ENCODE measurements around the gene ARGLU1. TPM values are rescaled to one million over a fixed set of nuclear protein-coding genes. Genes with fewer than 3 reads are reported as not detected.

Gene ARGLU1
- polyA plus RNA-seq, 3 donors = 22.4 to 168 (median 27.2) TPM

- Histone ChIP-seq H3K27me3 (ENCODE audit: control insufficient read depth in 2 of 2, insufficient read depth in 2 of 2, low read length in 2 of 2) (peaks cover 5% of the 10 kb centered on the region in 2 donors), H3K27ac (ENCODE audit: low read depth in 1 of 2, low read length in 2 of 2) (no peak overlapping the region), H2AFZ (ENCODE audit: insufficient read depth, low read depth, low read length, poor library complexity, severe bottlenecking) (no peak overlapping the region), H3K9me3 (replicated peaks in 1 of 2; ENCODE audit: control insufficient read depth in 1 of 2, insufficient read depth in 1 of 2, low read length in 2 of 2) (no peaks in the 10 kb centered on the region), H4K20me1 (ENCODE audit: insufficient read depth, low read length) (no peaks in the 10 kb centered on the region), H3K79me2 (ENCODE audit: insufficient read depth, low read length) (no peaks in the 10 kb centered on the region), H3K4me2 (replicated peaks; ENCODE audit: extremely low read depth, low read length, poor library complexity, severe bottlenecking) (no peak overlapping the region), H3K4me3 (replicated peaks in 1 of 3; ENCODE audit: low read depth in 2 of 3, low read length in 3 of 3) (no peak overlapping the region), H3K4me1 (ENCODE audit: control insufficient read depth in 1 of 2, insufficient read depth in 2 of 2, low read length in 2 of 2) (no peaks in the 10 kb centered on the region), H3K9ac (ENCODE audit: insufficient read depth, low read length, poor library complexity, severe bottlenecking) (no peak overlapping the region), H3K36me3 (replicated peaks in 1 of 2; ENCODE audit: control insufficient read depth in 1 of 2, insufficient read depth in 2 of 2, low read length in 2 of 2) (no peaks in the 10 kb centered on the region)
- intact Hi-C loops (cut with micrococcal nuclease) = no loop called here
- no peak for DNase-seq
- no peaks in the 10 kb centered on the region for H3K4me1 Mint-ChIP-seq
- H3K27me3 Mint-ChIP-seq (ENCODE audit: low read depth in 3 of 3) = peaks cover 7 to 16% (median 9%) of the 10 kb centered on the region in 3 donors
- H3K4me3 Mint-ChIP-seq = no peak overlapping the region
- H3K27ac Mint-ChIP-seq = no peak overlapping the region
- TF ChIP-seq CTCF (IDR thresholded peaks at IDR 0.05) = no peak
- 67% methylated on average over 1 of the region's 4 CpGs for WGBS (ENCODE audit: insufficient coverage)
- H3K36me3 Mint-ChIP-seq = no peaks in the 10 kb centered on the region
- H3K9me3 Mint-ChIP-seq = no peaks in the 10 kb centered on the region
Measured at GRCh38 chr13:106517109-106517847, 50.7 kb downstream of the ARGLU1 start.

- no peaks in the 10 kb centered on the region for H3K36me3 Mint-ChIP-seq
- Histone ChIP-seq H3K9ac (ENCODE audit: insufficient read depth, low read length, poor library complexity, severe bottlenecking) (no peak overlapping the region), H3K79me2 (ENCODE audit: insufficient read depth, low read length) (no peaks in the 10 kb centered on the region), H3K4me2 (replicated peaks; ENCODE audit: extremely low read depth, low read length, poor library complexity, severe bottlenecking) (no peak overlapping the region), H3K27ac (ENCODE audit: low read depth in 1 of 2, low read length in 2 of 2) (no peak overlapping the region), H3K36me3 (replicated peaks in 1 of 2; ENCODE audit: control insufficient read depth in 1 of 2, insufficient read depth in 2 of 2, low read length in 2 of 2) (no peaks in the 10 kb centered on the region), H2AFZ (ENCODE audit: insufficient read depth, low read depth, low read length, poor library complexity, severe bottlenecking) (no peak overlapping the region), H3K4me1 (ENCODE audit: control insufficient read depth in 1 of 2, insufficient read depth in 2 of 2, low read length in 2 of 2) (no peaks in the 10 kb centered on the region), H4K20me1 (ENCODE audit: insufficient read depth, low read length) (no peaks in the 10 kb centered on the region), H3K9me3 (replicated peaks in 1 of 2; ENCODE audit: control insufficient read depth in 1 of 2, insufficient read depth in 1 of 2, low read length in 2 of 2) (no peaks in the 10 kb centered on the region), H3K27me3 (ENCODE audit: control insufficient read depth in 2 of 2, insufficient read depth in 2 of 2, low read length in 2 of 2) (peaks cover 2 to 3% of the 10 kb centered on the region in 2 donors), H3K4me3 (replicated peaks in 1 of 3; ENCODE audit: low read depth in 2 of 3, low read length in 3 of 3) (no peak overlapping the region)
- TF ChIP-seq CTCF (IDR thresholded peaks at IDR 0.05) = no peak
- intact Hi-C loops (cut with micrococcal nuclease) = no loop called here
- H3K4me1 Mint-ChIP-seq = no peaks in the 10 kb centered on the region
- peaks cover 0 to 2% (median 0%) of the 10 kb centered on the region in 7 donors for H3K9me3 Mint-ChIP-seq
- peaks cover 6 to 9% (median 7%) of the 10 kb centered on the region in 3 donors for H3K27me3 Mint-ChIP-seq (ENCODE audit: low read depth in 3 of 3)
- H3K27ac Mint-ChIP-seq = no peak overlapping the region
- no CpG with 5 or more reads among the region's 5 CpGs for WGBS (ENCODE audit: insufficient coverage)
- DNase-seq = no peak
- H3K4me3 Mint-ChIP-seq = no peak overlapping the region
Measured at GRCh38 chr13:106515635-106516254, 52.2 kb downstream of the ARGLU1 start.

All from CD14-positive monocyte (primary cell).